Measurements from ENCODE around the gene ADNP.
"Not testable (repeated sequence)": the region's sequence is repeated elsewhere in the genome, so short reads cannot be mapped to it uniquely, and the experiment has no call there.

The ADNP gene

DNA sequence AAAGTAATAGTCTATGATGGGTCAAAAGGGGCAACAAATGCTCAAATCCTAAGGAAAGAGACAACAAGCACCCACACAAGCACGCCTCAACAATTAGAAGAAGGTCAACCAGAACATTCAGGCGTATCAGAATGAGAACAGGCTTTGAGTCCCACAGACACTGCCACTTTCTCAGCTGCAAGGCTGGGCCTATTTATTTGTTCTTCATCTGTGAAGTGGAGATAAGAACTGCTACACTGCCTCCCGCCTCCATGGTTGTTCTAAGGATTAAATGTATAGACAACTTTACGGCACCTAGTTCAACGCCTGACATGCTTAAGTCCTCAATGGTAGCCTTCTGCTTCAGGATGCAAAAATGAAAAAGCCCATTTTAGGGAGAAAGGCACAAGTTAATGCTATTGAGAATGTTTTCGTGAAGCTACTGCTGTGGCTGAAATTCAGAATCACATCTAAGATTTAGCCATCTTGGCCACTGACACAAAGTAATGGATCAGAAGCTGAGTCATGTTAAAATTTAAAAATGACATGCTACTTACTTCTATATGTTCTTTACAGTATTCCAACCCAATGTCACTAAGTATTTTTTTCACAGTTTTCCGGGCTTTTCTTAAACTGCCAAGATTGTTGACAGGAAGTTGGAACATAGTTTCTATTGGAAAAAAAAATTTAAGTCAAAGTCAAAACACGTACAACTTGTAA, 27.7 kb downstream of the ADNP start:
- DNase-seq (ENCODE audit: low read depth in 3 of 3, low spot score in 1 of 3), result no peak

DNA sequence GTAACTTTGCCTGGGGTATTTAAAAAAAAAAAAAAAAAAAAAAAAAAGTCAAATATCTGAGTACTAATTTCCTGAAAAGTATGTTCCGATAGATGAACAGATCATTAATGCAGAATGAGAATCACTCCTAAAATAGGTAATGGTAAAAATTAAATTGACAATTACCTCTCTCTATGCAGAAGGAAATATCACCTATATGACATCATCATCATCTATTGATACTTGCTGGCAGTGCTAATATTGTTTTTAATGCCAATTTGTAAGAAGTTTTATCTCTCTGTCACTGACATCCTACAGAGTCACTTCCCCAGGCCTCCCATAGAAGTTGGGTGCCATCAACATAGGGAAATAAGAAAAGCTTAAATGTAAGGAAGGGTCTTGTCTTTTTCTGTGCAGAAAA, 29.9 kb downstream of the ADNP start:
- no peak for DNase-seq (ENCODE audit: low read depth in 3 of 3, low spot score in 1 of 3)

DNA sequence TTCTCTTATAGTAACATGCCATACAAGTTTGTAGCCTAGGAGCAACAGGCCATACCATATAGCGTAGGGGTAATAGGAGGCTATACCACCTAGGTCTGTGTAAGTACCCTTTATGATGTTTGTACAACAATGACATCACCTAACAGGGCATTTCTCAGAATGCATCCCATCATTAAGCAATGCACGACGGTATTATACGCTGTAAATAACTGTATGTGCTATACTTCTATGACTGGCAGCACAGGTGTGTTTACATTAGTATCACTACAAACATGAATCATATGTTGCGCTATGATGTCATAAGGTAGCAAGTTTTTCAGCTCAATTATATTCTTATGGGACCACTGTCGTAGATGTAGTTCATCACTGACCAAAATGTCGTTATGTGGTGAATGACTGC, 31.0 kb downstream of the ADNP start:
- no peak for DNase-seq (ENCODE audit: low read depth in 3 of 3, low spot score in 1 of 3)

DNA sequence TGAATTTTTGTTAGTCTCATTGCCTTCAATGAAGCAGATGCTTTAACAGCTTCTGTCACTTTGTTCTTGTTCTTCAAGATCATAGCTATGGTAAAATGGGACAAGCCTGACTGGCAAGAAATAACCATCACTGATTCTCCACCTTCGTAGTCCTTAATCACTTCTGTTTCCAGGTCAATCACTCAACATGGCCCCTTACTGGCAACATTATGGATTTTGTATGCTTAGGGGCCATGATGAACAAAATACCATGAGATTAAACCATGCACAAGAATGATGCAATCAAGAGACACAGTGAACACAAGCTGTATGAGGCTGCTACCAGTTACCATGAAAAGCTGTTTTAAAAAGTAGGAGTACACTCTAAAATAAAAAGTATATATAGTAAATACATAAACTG, 32.8 kb downstream of the ADNP start:
- no peak for DNase-seq (ENCODE audit: low read depth in 3 of 3, low spot score in 1 of 3)

DNA sequence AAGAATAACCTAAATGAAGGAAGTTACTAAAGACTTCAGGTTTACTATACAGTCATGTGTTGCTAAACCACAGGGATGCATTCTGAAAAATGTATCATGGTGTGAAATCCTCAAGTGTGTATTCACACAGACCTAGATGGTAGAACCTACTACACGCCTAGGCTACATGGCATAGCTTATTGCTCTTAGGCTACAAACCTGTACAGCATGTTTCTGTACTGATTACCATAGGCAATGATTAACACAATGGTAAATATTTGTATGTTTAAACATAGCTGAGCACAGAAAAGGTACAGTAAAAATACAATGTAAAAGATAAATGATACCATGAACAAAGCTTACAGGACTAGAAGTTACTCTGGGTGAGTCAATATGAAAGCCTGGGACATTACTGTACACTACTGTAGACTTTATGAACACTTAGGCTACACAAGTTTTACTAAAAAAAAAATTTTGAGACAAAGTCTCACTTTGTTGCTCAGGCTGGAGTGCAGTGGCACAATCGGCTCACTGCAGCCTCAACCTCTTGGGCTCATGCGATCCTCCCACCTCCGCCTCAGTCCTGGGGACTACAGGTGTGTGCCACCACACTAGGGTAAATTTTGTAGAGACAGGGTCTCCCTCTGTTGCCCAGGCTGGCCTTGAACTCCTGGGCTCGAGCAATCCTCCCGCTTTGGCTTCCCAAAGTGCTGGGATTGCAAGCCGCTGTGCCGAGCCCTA, 36.0 kb downstream of the ADNP start:
- DNase-seq (ENCODE audit: low read depth in 3 of 3, low spot score in 1 of 3), result no peak

DNA sequence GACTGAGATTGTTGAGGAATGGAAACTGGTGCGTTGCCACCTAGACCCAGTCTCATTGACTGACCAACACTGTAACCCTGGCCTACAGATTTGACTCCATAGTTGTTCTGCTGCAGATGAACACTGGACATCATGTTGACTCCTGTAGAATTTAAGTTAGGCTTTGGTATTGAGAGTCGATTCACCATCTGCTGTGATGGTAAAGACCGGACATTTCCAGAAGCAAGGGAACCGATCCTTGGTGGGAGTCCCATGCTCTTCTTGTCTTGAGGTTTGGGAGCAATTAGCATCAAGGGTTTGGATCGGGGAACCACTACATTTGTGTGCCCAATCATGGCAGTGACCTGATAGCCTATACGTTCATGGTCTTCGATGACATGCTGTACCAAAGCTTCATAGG, 37.6 kb downstream of the ADNP start:
- no peak for DNase-seq (ENCODE audit: low read depth in 3 of 3, low spot score in 1 of 3)

DNA sequence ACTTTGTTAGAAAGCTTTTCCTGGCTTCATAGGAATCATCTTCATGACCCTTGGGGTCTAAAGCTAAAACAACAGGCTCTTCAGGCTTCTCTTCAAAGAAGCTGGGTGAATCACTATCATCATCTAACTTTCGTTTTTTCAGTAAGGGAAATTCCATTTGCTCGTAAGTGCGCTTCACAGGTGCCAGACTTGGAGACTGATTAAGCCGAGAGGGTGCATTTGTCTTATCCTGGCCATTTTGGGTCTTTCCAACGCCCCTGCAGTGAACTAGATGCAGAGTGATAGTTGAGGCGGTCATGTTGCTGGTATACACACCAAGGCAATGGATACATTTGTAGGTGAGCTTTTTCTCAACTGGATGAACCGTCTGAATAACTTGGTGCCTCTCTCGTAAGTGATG, 38.8 kb downstream of the ADNP start:
- DNase-seq (ENCODE audit: low read depth in 3 of 3, low spot score in 1 of 3), result no peak

DNA sequence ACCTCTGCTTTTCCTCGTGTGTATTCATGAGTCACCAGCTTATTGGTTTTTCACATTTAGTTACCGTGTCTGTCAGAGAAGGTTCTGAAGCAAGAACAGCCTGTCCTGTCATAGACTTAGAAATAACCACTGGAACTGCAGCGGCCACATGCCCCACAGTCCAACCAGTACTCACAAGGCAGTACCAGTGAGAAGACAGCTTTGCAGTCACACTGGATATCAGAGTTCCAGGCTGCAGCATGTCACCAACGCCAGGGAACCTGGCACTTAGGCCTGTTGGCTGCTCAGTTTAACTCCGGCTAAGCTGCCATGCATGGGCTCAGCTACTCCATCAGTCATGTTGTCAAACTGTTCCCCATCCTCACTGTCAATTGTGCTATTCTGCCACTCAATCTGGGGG, 40.1 kb downstream of the ADNP start:
- DNase-seq (ENCODE audit: low read depth in 3 of 3, low spot score in 1 of 3), result no peak

DNA sequence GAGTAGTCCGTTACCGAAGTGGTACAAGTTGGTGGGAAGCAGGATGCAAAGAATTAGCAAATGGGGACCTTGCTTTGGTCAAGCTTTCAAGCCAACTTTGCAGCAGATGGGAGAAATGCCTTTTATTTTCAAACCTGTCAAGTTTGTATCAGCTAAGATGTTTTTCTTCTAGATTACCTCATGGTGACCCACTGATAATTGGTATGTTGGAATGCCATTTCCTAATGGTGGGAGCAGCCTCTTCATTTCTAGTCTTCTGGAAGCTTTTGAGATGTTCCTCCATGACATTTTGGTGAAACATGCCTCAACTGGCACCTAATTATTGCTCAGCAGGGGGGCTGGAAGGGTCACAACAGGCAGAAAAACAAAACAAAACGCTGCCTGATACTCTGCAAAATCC, 43.7 kb downstream of the ADNP start:
- no peak for DNase-seq (ENCODE audit: low read depth in 3 of 3, low spot score in 1 of 3)

DNA sequence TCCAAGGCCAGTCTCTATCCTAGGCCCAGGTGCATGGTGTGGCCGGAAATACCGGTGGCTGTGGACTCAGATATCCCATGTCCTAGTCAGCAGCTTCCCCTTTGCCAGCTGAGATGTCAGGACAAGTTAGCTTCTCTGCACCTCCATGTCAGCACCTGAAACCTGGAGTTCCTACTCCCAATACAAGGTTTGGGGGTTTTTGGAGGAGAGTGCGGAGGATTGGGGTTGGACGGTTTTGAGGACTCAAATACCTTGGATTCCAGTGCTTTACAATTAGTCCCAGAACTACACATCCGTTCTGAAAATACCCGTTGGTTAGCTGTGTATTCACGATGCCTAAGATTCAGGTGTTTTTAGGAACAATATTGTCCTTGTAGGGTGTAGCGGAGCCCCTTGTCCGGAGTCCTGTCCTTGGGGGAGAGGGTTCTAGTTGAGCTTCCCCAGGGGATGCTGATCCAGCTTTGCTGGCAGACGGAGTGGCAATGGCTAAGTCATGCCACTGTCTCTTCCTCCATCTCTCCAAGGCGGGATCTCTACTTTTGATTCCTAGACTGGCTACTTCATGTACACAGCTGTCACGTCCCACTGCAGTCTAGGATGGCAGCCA, 45.0 kb downstream of the ADNP start:
- DNase-seq (ENCODE audit: low read depth in 3 of 3, low spot score in 1 of 3), result no peak

DNA sequence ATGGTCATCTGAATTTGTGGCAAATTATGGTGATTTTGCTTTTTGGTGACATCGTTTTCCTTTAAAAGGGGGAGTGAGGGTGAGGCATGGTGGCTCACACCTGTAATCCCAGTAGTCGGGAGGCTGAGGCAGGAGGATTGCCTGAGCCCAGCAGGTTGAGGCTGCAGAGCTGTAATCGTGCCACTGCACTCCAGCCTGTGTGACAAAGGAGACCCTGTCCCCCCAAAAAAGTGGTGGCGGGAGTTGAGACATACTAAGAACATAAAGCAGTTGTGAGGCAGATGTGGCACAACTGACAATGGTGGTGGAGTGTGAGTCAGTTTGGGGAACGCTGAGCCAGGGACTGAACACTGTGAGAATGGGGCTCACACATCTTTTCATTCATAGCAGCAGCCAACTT, 45.5 kb downstream of the ADNP start:
- DNase-seq (ENCODE audit: low read depth in 3 of 3, low spot score in 1 of 3), result no peak

DNA sequence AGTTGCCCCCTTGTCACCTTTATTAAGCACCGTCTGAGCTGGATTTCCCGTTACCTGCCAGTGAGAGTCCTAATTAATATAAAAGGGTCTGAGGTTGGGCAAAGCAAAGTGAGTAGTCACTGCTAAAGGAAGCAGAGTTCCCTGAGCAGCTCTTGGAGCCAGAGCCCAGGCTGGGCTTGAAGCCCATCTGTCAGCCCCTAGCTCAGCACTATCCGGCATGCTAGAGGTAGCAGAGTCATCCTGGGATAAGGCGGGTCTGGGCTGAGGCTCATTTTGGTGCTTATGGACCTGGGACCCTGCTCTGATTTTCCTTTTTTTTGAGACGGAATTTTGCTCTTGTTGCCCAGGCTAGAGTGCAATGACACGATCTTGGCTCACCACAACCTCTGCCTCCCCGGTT, 46.2 kb downstream of the ADNP start:
- DNase-seq (ENCODE audit: low read depth in 3 of 3, low spot score in 1 of 3), result no peak

DNA sequence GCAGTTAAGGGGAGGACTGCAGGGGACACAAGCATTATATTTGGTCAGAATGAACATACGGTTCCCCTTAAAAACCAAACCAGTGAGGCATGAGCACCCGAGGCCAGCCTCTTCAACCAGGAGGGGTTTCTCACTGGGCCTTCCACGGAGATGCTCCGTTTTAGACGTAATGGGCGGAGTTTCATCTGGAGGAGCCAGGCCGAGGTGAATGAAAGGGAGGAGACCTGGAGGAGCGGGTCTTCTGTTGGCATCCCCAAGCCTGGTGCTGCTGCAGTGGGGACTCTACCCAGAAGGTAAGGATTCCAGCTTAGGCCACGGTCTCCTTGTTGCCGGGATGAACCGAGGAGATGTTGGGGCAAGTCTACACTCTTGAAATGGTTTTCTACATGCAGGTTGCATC, 47.4 kb downstream of the ADNP start:
- DNase-seq (ENCODE audit: low read depth in 3 of 3, low spot score in 1 of 3), result no peak

DNA sequence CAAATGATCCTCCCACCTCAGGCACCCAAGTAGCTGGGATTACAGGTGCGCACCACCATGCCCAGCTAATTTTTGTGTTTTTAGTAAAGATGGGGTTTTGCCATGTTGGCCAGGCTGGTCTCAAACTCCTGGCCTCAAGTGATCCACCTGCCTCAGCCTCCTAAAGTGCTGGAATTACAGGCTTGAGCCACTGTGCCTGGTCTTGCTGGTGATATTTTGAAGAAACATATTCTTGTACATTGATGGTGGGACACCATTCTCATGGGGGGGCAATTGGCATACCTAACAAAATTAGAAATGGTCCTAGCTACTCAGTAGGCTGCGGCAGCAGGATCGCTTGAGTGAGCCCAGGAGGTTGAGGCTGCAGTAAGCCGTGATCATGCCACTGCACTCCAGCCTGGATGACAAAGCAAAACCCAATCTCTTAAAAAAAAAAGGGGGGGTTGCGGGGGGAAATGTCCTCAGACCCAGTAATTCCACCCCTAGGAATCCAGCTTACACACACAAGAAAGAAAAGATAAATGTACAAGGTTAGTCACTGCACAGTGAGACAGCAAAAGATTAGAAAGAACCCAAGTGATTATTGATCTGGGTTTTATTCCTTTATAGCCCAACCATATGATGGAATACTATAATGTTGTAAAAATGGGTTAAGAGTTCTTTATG, 49.3 kb downstream of the ADNP start:
- not testable (repeated sequence) for DNase-seq (ENCODE audit: low read depth in 3 of 3, low spot score in 1 of 3)

DNA sequence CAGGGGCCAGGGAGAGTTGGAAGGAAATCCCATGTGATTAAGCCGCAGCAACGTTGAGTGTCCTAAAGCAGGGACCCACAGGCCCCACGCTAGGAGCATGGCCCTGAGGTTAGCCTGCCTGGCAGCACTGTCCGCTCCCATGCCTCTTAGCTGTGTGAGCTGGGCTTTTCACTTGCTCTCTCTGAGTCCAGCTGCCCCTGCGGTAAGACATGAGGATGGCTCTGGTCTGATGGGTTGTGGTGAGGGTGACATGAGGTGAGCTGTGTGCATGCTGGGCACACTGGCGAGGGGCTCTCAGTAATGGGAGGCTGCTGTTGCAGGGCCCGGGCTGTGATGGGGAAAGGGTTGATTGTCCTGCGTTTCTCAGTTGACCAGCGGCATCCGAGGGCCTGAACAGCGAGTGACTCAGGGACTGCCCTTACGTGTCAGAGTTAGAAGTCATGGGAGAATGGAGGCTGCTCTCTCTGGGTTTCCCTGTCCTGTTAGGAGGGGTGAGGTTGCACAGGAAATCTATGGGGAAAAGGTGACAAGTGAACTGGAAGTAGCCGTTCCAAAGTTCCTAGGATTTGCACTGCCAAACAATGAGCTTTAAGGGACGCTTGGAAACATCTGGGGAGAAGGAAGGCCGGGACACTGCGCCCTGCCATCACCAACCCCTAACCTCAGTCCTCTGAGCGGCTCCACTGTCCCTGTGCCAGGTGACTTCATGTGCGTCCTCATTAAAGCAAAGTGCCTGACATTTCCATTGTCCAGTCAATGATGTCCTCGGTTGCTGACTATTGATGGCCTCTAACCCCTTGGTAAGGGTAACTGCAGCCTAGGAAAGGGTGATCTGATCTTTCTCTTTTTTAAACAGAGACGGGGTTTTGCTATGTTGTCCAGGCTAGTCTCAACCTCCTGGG, 51.3 kb downstream of the ADNP start:
- DNase-seq (ENCODE audit: low read depth in 3 of 3, low spot score in 1 of 3), result no peak

DNA sequence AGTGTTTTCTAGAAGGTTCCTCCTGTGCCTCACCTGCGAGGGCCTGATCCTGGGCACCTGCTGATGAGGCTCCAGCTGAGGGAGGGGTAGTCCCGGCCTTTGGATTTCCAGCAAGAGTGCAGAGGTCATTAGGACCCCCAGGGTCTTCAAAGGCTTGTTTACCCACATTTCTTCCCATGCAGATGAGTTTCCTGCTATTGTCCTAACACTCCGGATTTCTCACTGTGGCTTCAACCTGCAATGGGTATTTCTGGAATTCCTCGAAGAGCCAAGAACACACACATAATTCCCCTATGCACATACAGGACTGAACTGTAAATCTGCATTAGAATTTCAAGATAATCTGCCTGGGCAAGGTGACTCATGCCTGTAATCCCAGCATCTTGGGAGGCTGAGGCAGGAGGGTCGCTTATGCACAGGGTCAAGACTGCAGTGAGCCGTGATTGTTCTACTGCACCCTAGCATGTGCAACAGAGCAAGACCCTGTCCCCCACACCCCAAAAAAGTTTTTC, 53.9 kb downstream of the ADNP start:
- DNase-seq (ENCODE audit: low read depth in 3 of 3, low spot score in 1 of 3), result no peak

DNA sequence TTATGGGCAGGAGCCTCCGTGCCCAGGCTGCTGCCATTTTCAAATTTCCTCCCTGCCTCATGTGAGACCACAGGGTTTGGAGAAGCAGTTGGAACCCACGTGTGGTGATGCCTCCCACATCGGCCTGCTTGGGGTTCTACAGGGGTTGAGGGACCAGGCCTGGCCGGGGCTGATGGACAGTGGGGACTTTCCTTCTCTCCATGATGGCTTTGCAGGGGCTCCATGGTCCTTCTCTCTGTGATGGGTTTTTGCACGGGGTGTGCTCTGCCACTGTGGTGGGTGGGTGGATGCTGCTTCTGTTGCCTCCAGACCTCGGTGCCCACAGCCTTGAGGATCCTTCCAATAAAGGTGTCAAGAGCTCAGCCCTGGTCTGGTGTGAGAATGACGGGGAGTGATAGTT, 54.4 kb downstream of the ADNP start:
- DNase-seq (ENCODE audit: low read depth in 3 of 3, low spot score in 1 of 3), result no peak

DNA sequence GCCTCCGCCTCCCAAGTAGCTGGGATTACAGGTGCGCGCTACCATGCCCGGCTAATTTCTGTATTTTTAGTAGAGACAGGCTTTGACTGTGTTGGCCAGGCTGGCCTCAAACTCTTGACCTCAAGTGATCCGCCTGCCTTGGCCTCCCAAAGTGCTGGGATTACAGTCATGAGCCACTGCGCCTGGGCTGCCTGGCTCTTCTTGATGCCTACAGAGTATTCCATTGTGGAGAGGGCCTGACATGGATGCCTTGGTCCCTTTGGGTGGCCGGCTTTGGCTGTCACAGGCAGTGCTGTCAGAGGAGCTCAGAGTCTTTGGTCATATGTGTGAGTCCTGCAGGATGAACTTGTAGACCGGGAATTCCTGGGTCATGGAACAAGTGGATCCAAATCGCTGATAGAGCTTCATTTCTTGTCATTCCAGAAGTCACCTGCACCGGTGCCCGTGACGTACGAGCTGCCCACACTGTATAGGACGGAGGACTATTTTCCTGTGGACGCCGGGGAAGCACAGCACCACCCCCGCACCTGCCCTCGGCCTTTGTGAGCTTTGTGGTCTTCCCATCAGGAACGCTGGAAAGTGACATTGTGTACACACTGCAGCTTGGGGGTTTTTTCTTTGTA, 55.1 kb downstream of the ADNP start:
- DNase-seq (ENCODE audit: low read depth in 3 of 3, low spot score in 1 of 3), result no peak

DNA sequence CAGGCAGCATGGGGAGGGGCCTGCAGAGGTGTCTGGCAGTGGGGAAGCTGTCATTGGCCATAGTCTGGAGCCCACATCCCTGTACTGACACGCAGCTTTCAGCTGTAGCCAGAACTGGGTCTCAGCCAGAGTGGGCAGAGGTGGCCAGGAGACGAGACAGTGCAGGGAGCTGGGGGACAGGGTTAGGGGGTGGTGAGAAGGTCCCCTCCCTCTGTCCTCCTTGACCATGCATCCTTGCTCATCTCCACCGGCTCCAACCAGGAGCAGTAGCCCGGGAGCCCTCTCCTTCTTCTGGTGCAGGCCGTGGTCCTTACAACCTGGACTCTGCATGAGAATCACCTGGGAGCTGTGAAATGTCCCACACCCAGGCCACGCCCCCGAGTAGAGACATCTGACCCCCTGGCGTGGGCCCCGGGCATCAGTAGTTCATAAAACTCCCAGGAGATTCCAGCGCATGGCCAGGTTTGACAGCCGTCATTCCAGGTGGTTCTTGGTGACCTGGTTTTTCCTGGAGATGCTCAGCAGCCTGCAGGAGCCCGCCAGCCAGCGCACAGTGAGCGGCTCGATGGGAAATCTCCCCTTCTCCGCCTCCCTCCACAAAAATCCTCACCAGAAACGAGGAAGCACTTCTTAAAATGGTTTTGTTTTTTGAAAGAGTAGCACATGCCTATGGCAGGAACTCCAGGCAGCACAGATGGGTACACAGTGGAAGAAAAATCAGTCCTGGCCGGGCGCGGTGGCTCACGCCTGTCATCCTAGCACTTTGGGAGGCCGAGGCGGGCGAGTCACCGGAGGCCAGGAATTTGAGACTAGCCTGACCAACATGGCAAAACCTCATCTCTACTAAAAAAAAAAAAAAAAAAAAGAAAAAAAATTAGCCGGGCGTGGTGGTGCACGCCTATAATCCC, 56.2 kb downstream of the ADNP start:
- DNase-seq (ENCODE audit: low read depth in 3 of 3, low spot score in 1 of 3), result no peak
